DND-41 (cell line): ENCODE results near the gene BEST2.

Experiments
- CTCF ChIP-seq: IDR thresholded peaks from 2 replicates; pipeline ENCODE4 v1.5.1; 2012; ENCODE audit warnings: borderline replicate concordance, low read length, moderate library complexity, mild to moderate bottlenecking; ENCODE audit not compliant: poor library complexity, severe bottlenecking; ENCODE audit errors: extremely low read depth
- EZH2 ChIP-seq: IDR thresholded peaks from 3 replicates; pipeline ENCODE4 v1.6.1; 2012; ENCODE audit warnings: borderline replicate concordance, low read depth, mild to moderate bottlenecking, moderate library complexity, low read length, inconsistent platforms; ENCODE audit not compliant: severe bottlenecking

- TF ChIP-seq CTCF (no peak), EZH2 (no peak)
These were observed 20.3 kb upstream of the BEST2 start for GRCh38 chr19:12731337-12731736.
